HG03095 (cell line): ENCODE data around the gene CHTF18.
"Not testable (repeated sequence)": the region's sequence is repeated elsewhere in the genome, so short reads cannot be mapped to it uniquely, and the experiment has no call there.

Source experiments
- ATAC-seq: cut with Tn5 transposase; IDR thresholded peaks from one replicate; pipeline ENCODE4 v1.9.1; 2021; ENCODE audit warnings: moderate library complexity; ENCODE audit not compliant: unreplicated experiment

CHTF18 gene

GRCh38 chr16:803754-804080 is 15.3 kb downstream of the CHTF18 start:
- ATAC-seq = no peak

DNA sequence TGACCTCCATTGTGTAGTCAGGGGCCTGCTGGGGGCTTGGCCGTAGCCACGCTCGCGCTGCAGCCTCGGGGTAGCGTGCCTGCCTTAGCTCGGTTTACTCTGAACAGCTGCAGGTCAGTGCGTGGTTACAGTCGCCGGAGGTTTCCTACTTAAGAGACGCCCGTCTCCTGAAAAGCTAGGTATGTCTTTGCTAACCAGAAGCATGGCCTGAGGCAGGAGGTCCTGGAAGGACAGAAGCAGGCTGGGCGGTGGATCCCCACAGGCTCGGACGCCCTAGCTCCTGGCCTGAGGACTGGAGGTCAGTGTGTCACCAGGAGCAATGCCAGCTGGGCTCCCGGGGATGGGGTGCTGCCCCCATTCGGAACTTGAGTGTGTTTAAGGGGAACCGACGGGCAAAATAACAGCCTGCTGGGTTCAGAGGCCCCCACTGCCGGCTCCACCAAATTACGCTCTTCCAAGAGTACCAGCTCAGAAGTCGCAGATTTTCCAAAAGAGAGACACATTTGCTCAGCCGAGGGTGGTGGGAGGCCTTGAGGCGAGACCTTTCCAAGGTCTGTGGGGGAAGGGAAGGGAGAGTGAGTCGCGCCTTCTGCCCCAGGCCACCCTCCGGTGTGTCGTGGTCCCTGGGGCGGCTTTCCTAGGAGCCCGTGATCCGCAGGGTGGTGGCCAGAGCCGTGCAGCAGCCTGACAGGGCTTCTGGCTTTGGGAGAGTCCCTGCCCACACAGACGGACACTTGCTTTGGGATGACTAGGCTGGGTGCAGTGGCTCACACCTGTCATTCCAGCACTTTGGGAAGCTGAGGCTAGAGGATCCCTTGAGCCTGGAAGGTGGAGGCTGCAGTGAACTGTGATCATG is 16.0 kb downstream of the CHTF18 start:
- no peak for ATAC-seq

- ATAC-seq = no peak
Observed at GRCh38 chr16:805474-805873, 17.1 kb downstream of the CHTF18 start.

- ATAC-seq = peak; percentile 85
Observed at GRCh38 chr16:807347-808084, 19.1 kb downstream of the CHTF18 start.

DNA sequence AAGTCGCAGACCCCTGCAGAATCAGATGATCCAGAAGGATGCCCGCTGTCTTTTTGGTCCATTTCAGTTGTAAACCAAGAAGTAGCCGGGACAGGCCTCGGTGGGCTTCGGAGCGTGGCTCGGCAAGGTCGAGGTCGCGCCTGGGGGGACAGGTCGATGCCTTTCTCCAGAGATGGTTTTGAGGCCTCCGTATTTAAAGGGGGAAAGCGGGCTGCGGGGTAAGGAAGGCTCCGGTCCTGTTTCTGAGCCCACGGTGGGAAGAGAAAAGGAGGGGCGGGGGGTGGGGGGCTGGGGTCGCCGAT is 19.6 kb downstream of the CHTF18 start:
- ATAC-seq = no peak

GRCh38 chr16:813204-813915 is 24.9 kb downstream of the CHTF18 start:
- ATAC-seq = no peak

- no peak for ATAC-seq
Observed at GRCh38 chr16:813916-814412, 25.5 kb downstream of the CHTF18 start.

DNA sequence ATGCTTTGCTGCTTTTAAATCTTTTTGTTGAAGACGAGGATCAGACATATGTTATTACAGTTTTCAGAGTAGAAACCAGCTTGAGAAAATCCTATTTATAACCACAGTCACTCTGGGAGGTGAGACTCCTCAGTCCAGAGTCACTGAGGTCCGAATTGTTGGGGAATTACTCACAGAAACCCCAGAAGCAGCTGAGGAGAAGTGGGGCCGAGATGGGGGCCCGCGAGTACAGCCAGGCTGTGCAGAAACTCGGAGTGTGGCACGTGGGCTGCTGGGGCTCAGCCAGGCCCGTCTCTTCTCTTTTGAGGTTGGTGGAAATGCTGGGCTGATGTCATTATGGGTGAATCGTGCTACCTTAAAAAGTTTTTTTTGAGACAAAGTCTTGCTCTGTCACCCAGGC is 26.6 kb downstream of the CHTF18 start:
- no peak for ATAC-seq

GRCh38 chr16:815861-816260 is 27.4 kb downstream of the CHTF18 start:
- no peak for ATAC-seq

DNA sequence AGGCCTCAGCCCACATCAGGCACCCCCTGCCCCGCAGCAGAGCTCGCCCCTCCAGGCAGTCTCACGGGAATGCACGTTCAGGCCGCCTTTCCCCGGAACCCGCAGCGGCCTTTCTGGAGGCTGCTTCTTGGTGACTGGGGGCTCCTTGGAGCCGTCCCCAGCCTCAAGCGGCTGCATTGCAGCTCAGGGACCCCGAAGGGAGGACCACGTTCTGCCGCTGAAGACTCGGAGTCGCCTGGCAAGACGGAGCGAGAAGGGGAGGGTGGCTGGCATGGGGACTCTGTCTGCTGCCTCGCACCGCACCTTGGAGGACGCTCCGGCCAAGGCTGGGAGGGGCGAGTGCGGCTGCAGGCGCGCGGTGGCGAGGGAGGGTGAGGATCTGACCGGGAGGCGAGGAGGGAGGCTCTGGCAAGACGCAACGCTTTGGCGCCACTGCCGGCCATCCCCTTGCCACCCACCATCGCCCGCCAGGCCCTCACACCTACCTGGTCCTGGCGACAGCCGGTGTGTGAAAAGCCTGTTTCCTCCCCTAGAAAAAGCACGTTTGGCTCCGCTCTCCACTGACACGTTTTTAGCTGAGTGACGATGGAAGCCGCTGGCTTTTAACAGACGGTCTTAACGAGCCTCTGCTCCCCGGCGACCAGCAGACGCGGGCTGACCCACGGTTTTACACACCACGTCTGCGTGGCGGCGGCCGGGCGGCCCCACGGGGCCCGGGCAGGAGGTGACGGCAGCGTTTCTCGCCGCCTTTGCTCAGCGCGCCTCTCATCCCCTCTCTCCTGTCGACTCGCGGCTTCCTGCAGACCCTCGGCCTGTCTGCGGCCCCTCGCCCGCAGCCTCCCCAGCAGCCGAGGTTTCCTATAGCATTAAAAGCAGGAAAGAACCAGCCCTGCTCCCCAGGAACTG is 28.8 kb downstream of the CHTF18 start:
- no peak for ATAC-seq

DNA sequence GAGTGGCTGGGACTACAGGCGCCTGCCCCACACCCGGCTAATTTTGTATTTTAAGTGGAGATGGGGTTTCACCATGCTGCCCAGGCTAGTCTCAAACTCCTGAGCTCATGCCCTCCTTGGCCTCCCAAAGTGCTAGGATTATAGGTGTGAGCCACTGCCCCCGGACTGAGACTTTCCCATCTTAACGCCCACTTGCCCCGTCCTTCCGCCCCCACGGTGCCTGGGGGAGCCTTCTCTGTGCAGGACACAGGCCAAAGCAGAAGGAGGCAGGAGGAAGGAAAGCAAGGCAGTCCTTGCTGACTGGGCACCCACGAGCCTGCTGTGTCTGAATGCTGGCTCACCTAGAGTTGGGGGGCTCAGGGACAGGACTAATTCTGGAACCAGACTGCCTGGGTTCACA is 29.7 kb downstream of the CHTF18 start:
- no peak for ATAC-seq

DNA sequence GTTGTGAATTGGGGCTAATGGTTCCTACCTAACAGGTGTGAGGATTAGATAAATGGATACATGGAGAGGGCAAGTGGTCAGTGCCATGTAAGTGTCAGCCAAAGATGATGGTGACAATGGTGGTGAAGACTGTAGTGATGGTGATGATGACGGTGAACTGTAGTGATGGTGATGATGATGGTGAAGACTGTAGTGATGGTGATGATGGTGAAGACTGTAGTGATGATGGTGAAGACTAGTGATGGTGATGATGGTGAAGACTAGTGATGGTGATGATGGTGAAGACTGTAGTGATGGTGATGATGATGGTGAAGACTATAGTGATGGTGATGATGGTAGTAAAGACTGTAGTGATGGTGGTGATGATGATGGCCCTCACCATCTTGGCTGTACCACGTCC is 30.2 kb downstream of the CHTF18 start:
- ATAC-seq = no peak

- no peak for ATAC-seq
Observed at GRCh38 chr16:819336-820043, 31.1 kb downstream of the CHTF18 start.

DNA sequence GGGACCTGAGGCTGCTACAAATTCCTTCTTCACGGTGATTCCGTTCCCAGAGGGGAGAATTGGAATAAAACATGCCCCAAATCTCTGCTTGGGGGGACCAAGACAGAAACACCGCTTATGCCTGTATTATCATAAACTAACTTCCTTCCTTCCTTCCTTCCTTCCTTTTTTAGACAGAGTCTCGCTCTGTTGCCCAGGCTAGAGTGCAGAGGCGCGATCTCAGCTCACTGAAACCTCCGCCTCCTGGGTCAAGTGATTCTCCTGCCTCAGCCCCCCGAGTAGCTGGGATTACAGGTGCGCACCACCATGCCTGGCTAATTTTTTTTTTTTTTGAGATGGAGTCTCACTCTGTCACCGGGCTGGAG is 31.6 kb downstream of the CHTF18 start:
- not testable (repeated sequence) for ATAC-seq

DNA sequence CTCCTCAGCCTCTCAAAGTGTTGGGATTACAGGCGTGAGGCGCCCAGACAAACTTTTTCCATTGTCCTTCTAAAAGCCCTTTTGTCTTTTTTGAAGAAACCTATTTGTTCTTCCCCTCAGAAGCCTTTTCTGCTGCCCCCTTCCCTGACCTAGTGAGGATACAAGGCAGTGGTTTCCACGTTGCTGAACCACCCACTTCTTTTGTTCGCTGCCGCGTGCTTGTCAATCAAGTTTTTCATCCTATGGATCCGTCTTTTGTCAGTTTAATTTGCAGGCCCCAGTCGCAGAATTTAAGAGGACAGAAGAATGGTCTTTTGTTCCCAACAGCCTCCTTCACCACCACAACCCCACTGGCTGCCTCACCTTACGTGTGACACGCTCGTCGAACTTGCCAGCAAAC is 32.3 kb downstream of the CHTF18 start:
- ATAC-seq = no peak

DNA sequence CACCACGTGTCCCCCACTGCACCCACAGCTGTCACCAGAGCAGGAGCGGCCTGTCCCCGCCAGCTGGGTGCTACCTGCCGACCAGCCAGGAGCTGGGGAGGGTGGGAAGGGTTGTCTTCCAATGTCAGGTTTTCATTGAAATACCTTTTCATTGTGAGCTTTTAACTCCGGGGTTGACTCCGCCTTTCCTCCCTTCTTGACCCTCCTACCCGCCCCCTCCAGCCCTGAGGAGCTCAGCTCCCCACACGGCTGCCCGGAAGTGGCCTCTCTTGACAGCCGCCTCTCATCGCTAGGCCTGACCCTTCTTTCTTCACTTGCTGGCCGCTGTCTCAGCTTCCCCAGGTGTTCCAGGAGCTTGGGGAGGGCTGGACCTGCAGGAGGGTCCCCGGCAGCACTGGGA is 33.3 kb downstream of the CHTF18 start:
- no peak for ATAC-seq

- no peak for ATAC-seq
Observed at GRCh38 chr16:822174-822908, 33.9 kb downstream of the CHTF18 start.

- ATAC-seq = no peak
Observed at GRCh38 chr16:822909-823297, 34.5 kb downstream of the CHTF18 start.

- ATAC-seq = no peak
Observed at GRCh38 chr16:824194-824593, 35.8 kb downstream of the CHTF18 start.

DNA sequence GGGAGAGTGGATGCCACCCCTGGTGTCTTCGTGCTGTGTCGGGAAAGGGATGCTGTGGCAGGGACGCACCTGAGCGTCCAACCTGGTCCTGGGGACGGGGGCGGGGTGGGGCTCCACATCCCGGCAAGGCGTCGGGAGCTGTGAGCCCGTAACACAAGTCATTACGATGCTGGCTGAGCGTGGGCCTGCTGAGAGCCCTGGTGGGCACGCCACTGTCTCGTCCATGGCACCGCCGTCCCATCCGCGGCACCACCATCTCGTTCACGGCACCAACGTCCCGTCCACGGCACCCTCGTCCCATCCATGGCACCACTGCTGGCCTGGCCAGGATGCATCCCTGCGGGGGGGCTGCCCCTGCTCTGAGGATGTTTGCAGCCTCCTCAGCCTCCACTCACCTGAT is 36.2 kb downstream of the CHTF18 start:
- ATAC-seq = no peak
